Renal cortex interstitium (tissue), 11 donors: Measurements from ENCODE around the gene SLC29A1. TPM values are rescaled to one million over a fixed set of nuclear protein-coding genes. Genes with fewer than 3 reads are reported as not detected.
A peak's percentile ranks its signal among the peaks of the same experiment; 100 is the strongest.

Experiments used
- DNase-seq, 11 donors: peaks; one replicate each; pipeline ENCODE4 v3.0.0-alpha.2; 2013; ENCODE audit warnings: low read depth in 9 of 11, low spot score in 4 of 11; ENCODE audit errors: extremely low read depth in 1 of 11
- polyA plus RNA-seq, 3 donors: library from polyadenylated mRNA; unstranded; fragments of 120-200 nt; gene quantifications; one replicate each; pipeline ENCODE4 v1.2.1, GENCODE V29; 2013; ENCODE audit not compliant: insufficient read length in 3 of 3

The SLC29A1 gene
- polyA plus RNA-seq, 3 donors = 29.5 to 36.6 (median 34.3) TPM

GRCh38 chr6:44258921-44259320, 35.5 kb downstream of the SLC29A1 start:
- DNase-seq = no peak

GRCh38 chr6:44260011-44260410, 36.6 kb downstream of the SLC29A1 start:
- DNase-seq = no peak

- DNase-seq = no peak
Observed at GRCh38 chr6:44260451-44261297, 37.3 kb downstream of the SLC29A1 start.

- no peak for DNase-seq
Observed at GRCh38 chr6:44261581-44261980, 38.2 kb downstream of the SLC29A1 start.

GRCh38 chr6:44262467-44263353, 39.3 kb downstream of the SLC29A1 start:
- DNase-seq = no peak

- peak in 1 of 11 donors; percentile 28 for DNase-seq
Observed at GRCh38 chr6:44263354-44264100, 40.1 kb downstream of the SLC29A1 start.

GRCh38 chr6:44264154-44265006, 41.0 kb downstream of the SLC29A1 start:
- peak in 1 of 11 donors; percentile 28 for DNase-seq

GRCh38 chr6:44265007-44265721, 41.8 kb downstream of the SLC29A1 start, which contains the start of gene NFKBIE:
TSS of gene NFKBIE (minus strand) at chr6:44265551. CDS start at chr6:44265346, 205 bp downstream.
- peak in 10 of 11 donors; percentile 82 to 90 (median 89) for DNase-seq

- DNase-seq = no peak
Observed at GRCh38 chr6:44265722-44266233, 42.4 kb downstream of the SLC29A1 start.

- no peak for DNase-seq
Observed at GRCh38 chr6:44266347-44266746, 43.0 kb downstream of the SLC29A1 start.

- no peak for DNase-seq
Observed at GRCh38 chr6:44267252-44267651, 43.9 kb downstream of the SLC29A1 start.

GRCh38 chr6:44268095-44268628, 44.8 kb downstream of the SLC29A1 start:
- DNase-seq = peak in 4 of 11 donors; percentile 55 to 62 (median 56)

- DNase-seq = no peak
Observed at GRCh38 chr6:44269178-44269920, 46.0 kb downstream of the SLC29A1 start.

- DNase-seq = no peak
Observed at GRCh38 chr6:44269921-44270525, 46.6 kb downstream of the SLC29A1 start, which contains the start of gene TMEM151B. TSS of gene TMEM151B (plus strand) at chr6:44270450. CDS start at chr6:44270743, 293 bp downstream.

GRCh38 chr6:44270526-44271405, 47.4 kb downstream of the SLC29A1 start:
- DNase-seq = no peak
